ENCODE results near the gene DNM2.

DNA sequence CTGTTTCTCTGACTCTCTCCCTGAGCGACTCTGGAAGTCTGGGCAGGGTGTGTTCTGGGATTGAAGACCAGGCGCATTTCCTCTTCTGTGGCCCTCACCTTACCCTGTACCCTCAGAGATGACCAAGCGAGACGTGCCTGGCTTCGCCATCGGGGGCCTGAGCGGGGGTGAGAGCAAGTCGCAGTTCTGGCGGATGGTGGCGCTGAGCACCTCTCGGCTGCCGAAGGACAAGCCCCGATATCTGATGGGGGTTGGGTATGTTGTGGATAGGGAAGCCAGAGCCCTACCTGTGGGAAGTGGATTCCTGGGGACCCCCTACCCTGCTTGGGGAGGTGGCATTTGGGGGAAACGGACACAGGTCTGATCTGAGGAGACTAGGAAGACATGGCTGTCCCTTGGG, 5.8 kb upstream of the DNM2 start:
- TF ChIP-seq, protein P1, sequence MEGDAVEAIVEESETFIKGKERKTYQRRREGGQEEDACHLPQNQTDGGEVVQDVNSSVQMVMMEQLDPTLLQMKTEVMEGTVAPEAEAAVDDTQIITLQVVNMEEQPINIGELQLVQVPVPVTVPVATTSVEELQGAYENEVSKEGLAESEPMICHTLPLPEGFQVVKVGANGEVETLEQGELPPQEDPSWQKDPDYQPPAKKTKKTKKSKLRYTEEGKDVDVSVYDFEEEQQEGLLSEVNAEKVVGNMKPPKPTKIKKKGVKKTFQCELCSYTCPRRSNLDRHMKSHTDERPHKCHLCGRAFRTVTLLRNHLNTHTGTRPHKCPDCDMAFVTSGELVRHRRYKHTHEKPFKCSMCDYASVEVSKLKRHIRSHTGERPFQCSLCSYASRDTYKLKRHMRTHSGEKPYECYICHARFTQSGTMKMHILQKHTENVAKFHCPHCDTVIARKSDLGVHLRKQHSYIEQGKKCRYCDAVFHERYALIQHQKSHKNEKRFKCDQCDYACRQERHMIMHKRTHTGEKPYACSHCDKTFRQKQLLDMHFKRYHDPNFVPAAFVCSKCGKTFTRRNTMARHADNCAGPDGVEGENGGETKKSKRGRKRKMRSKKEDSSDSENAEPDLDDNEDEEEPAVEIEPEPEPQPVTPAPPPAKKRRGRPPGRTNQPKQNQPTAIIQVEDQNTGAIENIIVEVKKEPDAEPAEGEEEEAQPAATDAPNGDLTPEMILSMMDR (IDR thresholded peaks at IDR 0.05): no peak
- TF ChIP-seq REST (IDR thresholded peaks at IDR 0.05; ENCODE audit: insufficient read depth in 1 of 2, low read depth in 2 of 2, low read length in 1 of 2) (no peak), POLR2AphosphoS5 (IDR thresholded peaks at IDR 0.05; ENCODE audit: low read depth, low read length) (no peak), SIN3A (IDR thresholded peaks at IDR 0.05; ENCODE audit: borderline replicate concordance, insufficient read depth, low read depth, low read length) (no peak), TCF7L2 (IDR thresholded peaks at IDR 0.05; ENCODE audit: low read depth, low read length) (no peak)
